Panc1 (cell line): ENCODE data around the gene TMEM117. TPM values are rescaled to one million over a fixed set of nuclear protein-coding genes. Genes with fewer than 3 reads are reported as not detected.

Source experiments
- ATAC-seq: fragments of 200-7000 bp; cut with Tn5 transposase; 2 replicates; pipeline ENCODE4 v1.9.1; 2020; ENCODE audit warnings: mild to moderate bottlenecking, moderate library complexity
- BruUV-seq: library from RNA; stranded (reverse); fragments of 400-500 nt; replicated peaks from 2 replicates; lab custom pipeline; 2021; lab: Mats Ljungman, UMichigan
- CTCF ChIA-PET: fragments of 300-600 bp; sonication (Branson Sonifier 250); formaldehyde crosslinking; loops from one replicate; lab custom pipeline; 2022; ENCODE audit warnings: antibody characterized with exemption; lab: Charles Lee
- POLR2A ChIA-PET: fragments of 300-600 bp; sonication (Branson Sonifier 250); formaldehyde crosslinking; loops from one replicate; lab custom pipeline; 2022; ENCODE audit warnings: antibody characterized with exemption; lab: Charles Lee
- DNase-seq: peaks from one replicate; pipeline ENCODE4 v3.0.0-alpha.2; 2010; ENCODE audit warnings: low read depth, low spot score
- H3K27ac ChIP-seq: 2 replicates; pipeline ENCODE4 v1.5.1; 2011; ENCODE audit warnings: mild to moderate bottlenecking, low read length, inconsistent platforms
- H3K27me3 ChIP-seq: fragments of 200-500 bp; sonication (Bioruptor generic); 2 replicates; pipeline ENCODE4 v1.6.0; 2014; ENCODE audit warnings: low read length, inconsistent platforms; ENCODE audit not compliant: control insufficient read depth, insufficient read depth
- H3K36me3 ChIP-seq: fragments of 200-500 bp; sonication (Bioruptor generic); 2 replicates; pipeline ENCODE4 v1.5.1; 2014; ENCODE audit warnings: inconsistent platforms, mild to moderate bottlenecking, low read length, moderate library complexity; ENCODE audit not compliant: control insufficient read depth, insufficient read depth
- H3K4me1 ChIP-seq: 2 replicates; pipeline ENCODE4 v1.5.1; 2011; ENCODE audit warnings: inconsistent platforms, mild to moderate bottlenecking, low read length, moderate library complexity; ENCODE audit not compliant: control insufficient read depth, insufficient read depth
- H3K4me3 ChIP-seq, 2 experiments: 2 replicates each; pipeline ENCODE4 v1.5.1; 2011 to 2012; ENCODE audit warnings: low read depth in 2 of 2, low read length in 2 of 2, mild to moderate bottlenecking in 2 of 2, inconsistent platforms in 1 of 2, moderate library complexity in 1 of 2
- H3K9me3 ChIP-seq: fragments of 200-500 bp; sonication (Bioruptor generic); 2 replicates; pipeline ENCODE4 v1.5.1; 2014; ENCODE audit warnings: low read depth, mild to moderate bottlenecking, inconsistent platforms, low read length, moderate library complexity; ENCODE audit not compliant: control insufficient read depth, insufficient read depth
- CTCF ChIP-seq: fragments of 450-650 bp; IDR thresholded peaks from 2 replicates; pipeline ENCODE4 v1.5.1; 2017; ENCODE audit warnings: mild to moderate bottlenecking
- POLR2AphosphoS5 ChIP-seq: IDR thresholded peaks from 2 replicates; pipeline ENCODE4 v1.6.1; 2012; ENCODE audit warnings: mild to moderate bottlenecking, low read depth, low read length, moderate library complexity
- REST ChIP-seq, 2 experiments: IDR thresholded peaks; 2 replicates each; pipeline ENCODE4 v1.6.1; 2011 to 2012; ENCODE audit warnings: low read depth in 2 of 2, control low read depth in 1 of 2, low read length in 1 of 2, mild to moderate bottlenecking in 1 of 2, moderate library complexity in 1 of 2; ENCODE audit not compliant: insufficient read depth in 1 of 2
- SIN3A ChIP-seq: IDR thresholded peaks from 2 replicates; pipeline ENCODE4 v1.6.1; 2012; ENCODE audit warnings: low read depth, mild to moderate bottlenecking, low read length, moderate library complexity, borderline replicate concordance; ENCODE audit not compliant: insufficient read depth
- TCF7L2 ChIP-seq: IDR thresholded peaks from 2 replicates; pipeline ENCODE4 v1.6.1; 2011; ENCODE audit warnings: mild to moderate bottlenecking, low read depth, low read length, inconsistent platforms
- in situ Hi-C: cut with HindIII; loops from 2 replicates; pipeline ENCODE4 v1.10.0; 2016; ENCODE audit warnings: low sequenced_read_pairs, low pct_unique_long_range_greater_than_20kb
- intact Hi-C: fragments of 100-400 bp; cut with micrococcal nuclease; formaldehyde crosslinking; loops from one replicate; pipeline ENCODE4 v1.10.0; 2022; ENCODE audit not compliant: unreplicated experiment
- total RNA-seq: library from RNA; stranded (reverse); gene quantifications from one replicate; pipeline ENCODE4 v1.2.1, GENCODE V29; 2021; ENCODE audit not compliant: unreplicated experiment

Gene TMEM117
- total RNA-seq, 1 experiment from 2014 or later, result 5.5 TPM

- no TSS peak for BruUV-seq
- no peak for ATAC-seq
- no peak overlapping the region for H3K4me3 ChIP-seq
- no peaks in the 10 kb centered on the region for H3K4me1 ChIP-seq
- POLR2A ChIA-PET, result no interaction called here
- H3K36me3 ChIP-seq, result no peaks in the 10 kb centered on the region
- no peak overlapping the region for H3K27ac ChIP-seq
- H3K27me3 ChIP-seq, result no peaks in the 10 kb centered on the region
- no peak for TF ChIP-seq POLR2AphosphoS5
- TF ChIP-seq CTCF, result no peak
- TF ChIP-seq TCF7L2, result no peak
- no peak for TF ChIP-seq SIN3A
- no peak for TF ChIP-seq REST (IDR thresholded peaks at IDR 0.05; ENCODE audit: insufficient read depth in 1 of 2, low read depth in 2 of 2, low read length in 1 of 2)
- intact Hi-C loops (no loop called here), in situ Hi-C loops (no loop called here)
- H3K9me3 ChIP-seq, result no peaks in the 10 kb centered on the region
- CTCF ChIA-PET, result no interaction called here
- no peak for DNase-seq
Measured at GRCh38 chr12:44099486-44099885, 263.6 kb downstream of the TMEM117 start.

GRCh38 chr12:44100264-44100663, 264.4 kb downstream of the TMEM117 start:
- intact Hi-C loops (no loop called here), in situ Hi-C loops (no loop called here)
- BruUV-seq, result no TSS peak
- Histone ChIP-seq H3K36me3 (no peaks in the 10 kb centered on the region), H3K4me3 (no peak overlapping the region), H3K27me3 (no peaks in the 10 kb centered on the region), H3K9me3 (no peaks in the 10 kb centered on the region), H3K27ac (no peak overlapping the region), H3K4me1 (no peaks in the 10 kb centered on the region)
- TF ChIP-seq REST (IDR thresholded peaks at IDR 0.05; ENCODE audit: insufficient read depth in 1 of 2, low read depth in 2 of 2, low read length in 1 of 2), result no peak
- no peak for TF ChIP-seq TCF7L2
- TF ChIP-seq SIN3A, result no peak
- no peak for TF ChIP-seq CTCF
- no peak for TF ChIP-seq POLR2AphosphoS5
- DNase-seq, result no peak
- CTCF ChIA-PET, result no interaction called here
- no peak for ATAC-seq
- POLR2A ChIA-PET, result no interaction called here
